WTC11 (cell line): ENCODE measurements around the gene MARK3. TPM values are rescaled to one million over a fixed set of nuclear protein-coding genes. Genes with fewer than 3 reads are reported as not detected.

Source experiments
- ATAC-seq: fragments of 200-7000 bp; cut with Tn5 transposase; 2 replicates; pipeline ENCODE4 v1.10.0; 2021; ENCODE audit warnings: mild to moderate bottlenecking, moderate library complexity
- CTCF ChIA-PET: fragments of 300-600 bp; sonication (Branson Sonifier 250); formaldehyde crosslinking; loops from one replicate; lab custom pipeline; 2021; ENCODE audit warnings: antibody characterized with exemption; lab: Charles Lee
- POLR2A ChIA-PET: fragments of 350-600 bp; sonication (Branson Sonifier 250); formaldehyde crosslinking; loops from one replicate; lab custom pipeline; 2021; ENCODE audit warnings: antibody characterized with exemption; lab: Charles Lee
- DNase-seq: peaks from one replicate; pipeline ENCODE4 v3.0.0; 2021; ENCODE audit warnings: low spot score
- H3K27ac Mint-ChIP-seq: 2 replicates; pipeline ENCODE4 v1.8.0; 2021; ENCODE audit warnings: mixed read lengths
- H3K27me3 Mint-ChIP-seq: 2 replicates; pipeline ENCODE4 v1.8.0; 2021; ENCODE audit warnings: low read depth, mild to moderate bottlenecking, moderate library complexity, mixed read lengths
- H3K36me3 Mint-ChIP-seq: 2 replicates; pipeline ENCODE4 v1.8.0; 2021; ENCODE audit warnings: mixed read lengths
- H3K4me1 Mint-ChIP-seq: 2 replicates; pipeline ENCODE4 v1.8.0; 2022; ENCODE audit warnings: mixed read lengths
- H3K4me3 Mint-ChIP-seq: 2 replicates; pipeline ENCODE4 v1.8.0; 2021; ENCODE audit warnings: mild to moderate bottlenecking, moderate library complexity, mixed read lengths
- H3K9me3 Mint-ChIP-seq: 2 replicates; pipeline ENCODE4 v1.8.0; 2021; ENCODE audit warnings: mixed read lengths
- ARID4B ChIP-seq: sonication (generic); formaldehyde crosslinking; IDR thresholded peaks from 2 replicates; pipeline ENCODE4 v1.8.0; 2023; ENCODE audit warnings: missing genetic modification reagents, mild to moderate bottlenecking, borderline replicate concordance
- ATF6 ChIP-seq: sonication (generic); formaldehyde crosslinking; IDR thresholded peaks from 2 replicates; pipeline ENCODE4 v1.8.1; 2023; ENCODE audit warnings: mild to moderate bottlenecking, missing genetic modification reagents
- CREB1 ChIP-seq: sonication (generic); formaldehyde crosslinking; IDR thresholded peaks from 2 replicates; pipeline ENCODE4 v1.8.0; 2023; ENCODE audit warnings: mild to moderate bottlenecking, missing genetic modification reagents
- E2F1 ChIP-seq: sonication (generic); formaldehyde crosslinking; IDR thresholded peaks from 2 replicates; pipeline ENCODE4 v1.8.0; 2022; ENCODE audit warnings: mild to moderate bottlenecking, missing genetic modification reagents
- EMX1 ChIP-seq: fragments of 250-450 bp; sonication (Bioruptor Pico); IDR thresholded peaks from 2 replicates; pipeline ENCODE4 v1.8.0; 2021; ENCODE audit warnings: mild to moderate bottlenecking
- FOXP4 ChIP-seq: sonication (generic); formaldehyde crosslinking; IDR thresholded peaks from 2 replicates; pipeline ENCODE4 v1.8.0; 2022; ENCODE audit warnings: mild to moderate bottlenecking, missing genetic modification reagents
- IRF1 ChIP-seq: sonication (generic); formaldehyde crosslinking; IDR thresholded peaks from 2 replicates; pipeline ENCODE4 v1.8.0; 2023; ENCODE audit warnings: missing genetic modification reagents
- JAZF1 ChIP-seq: fragments of 250-450 bp; sonication (Bioruptor Pico); IDR thresholded peaks from 2 replicates; pipeline ENCODE4 v1.9.0; 2021; ENCODE audit warnings: moderate library complexity, mild to moderate bottlenecking, inconsistent platforms
- PRRX2 ChIP-seq: fragments of 250-450 bp; sonication (Bioruptor Pico); IDR thresholded peaks from 2 replicates; pipeline ENCODE4 v1.8.0; 2021; ENCODE audit warnings: mild to moderate bottlenecking
- USF2 ChIP-seq: sonication (generic); formaldehyde crosslinking; IDR thresholded peaks from 2 replicates; pipeline ENCODE4 v1.8.1; 2023; ENCODE audit warnings: mild to moderate bottlenecking, missing genetic modification reagents, moderate library complexity
- ZBTB43 ChIP-seq: sonication (generic); formaldehyde crosslinking; IDR thresholded peaks from 2 replicates; pipeline ENCODE4 v1.8.1; 2023; ENCODE audit warnings: mild to moderate bottlenecking, missing genetic modification reagents
- ZNF121 ChIP-seq: sonication (generic); formaldehyde crosslinking; IDR thresholded peaks from 2 replicates; pipeline ENCODE4 v1.8.0; 2023; ENCODE audit warnings: missing genetic modification reagents
- ZNF263 ChIP-seq: sonication (generic); formaldehyde crosslinking; IDR thresholded peaks from 2 replicates; pipeline ENCODE4 v1.8.1; 2022; ENCODE audit warnings: low read depth, mild to moderate bottlenecking, moderate library complexity, missing genetic modification reagents
- total RNA-seq: library from RNA; stranded (reverse); gene quantifications from 3 replicates; pipeline ENCODE4 v1.2.3, GENCODE V29; 2021

MARK3 gene
- total RNA-seq, 1 experiment from 2014 or later = 93.7 TPM

GRCh38 chr14:103402695-103403094 is 17.5 kb downstream of the MARK3 start:
- Mint-ChIP-seq H3K9me3 (peaks cover 6% of the 10 kb centered on the region; the same call in 1 of the 2 replicates), H3K4me3 (no peak overlapping the region), H3K27ac (peak overlapping the region; percentile 33; the same call in 1 of the 2 replicates), H3K4me1 (peaks cover 47% of the 10 kb centered on the region), H3K27me3 (no peaks in the 10 kb centered on the region), H3K36me3 (peaks cover 9% of the 10 kb centered on the region)
- peak; percentile 50 for ATAC-seq
- CTCF ChIA-PET = interaction anchor here (1.3 to 1.4 kb wide), 2 partner anchors 12 to 116 kb away, joined by 3 to 6 read pairs; no protein-coding TSS in a partner anchor
- POLR2A ChIA-PET = no interaction called here
- TF ChIP-seq USF2 (CRISPR knock-in tag) (no peak), EMX1 (CRISPR knock-in tag) (no peak), ATF6 (CRISPR knock-in tag) (no peak), JAZF1 (CRISPR knock-in tag) (no peak), ARID4B (no peak), ZNF263 (no peak)
- no peak for DNase-seq

- no peak overlapping the region for H3K4me3 Mint-ChIP-seq
- DNase-seq = no peak
These were observed 19.1 kb downstream of the MARK3 start for GRCh38 chr14:103404032-103404918.

More at GRCh38 chr14:103404032-103404918, 19.1 kb downstream of the MARK3 start:
- POLR2A ChIA-PET = no interaction called here
- CTCF ChIA-PET = interaction anchor here (1.1 kb wide), 1 partner anchor 14 kb away, joined by 3 read pairs; no protein-coding TSS in a partner anchor
- Mint-ChIP-seq H3K36me3 (peaks cover 13% of the 10 kb centered on the region), H3K27ac (peak overlapping the region; percentile 20), H3K4me1 (peaks cover 43% of the 10 kb centered on the region), H3K9me3 (no peaks in the 10 kb centered on the region), H3K27me3 (no peaks in the 10 kb centered on the region)
- TF ChIP-seq ZNF121 (CRISPR knock-in tag) = no peak
- no peak for TF ChIP-seq E2F1
- no peak for TF ChIP-seq IRF1 (CRISPR knock-in tag)
- no peak for TF ChIP-seq FOXP4
- TF ChIP-seq ZBTB43 (CRISPR knock-in tag) = no peak
- no peak for TF ChIP-seq PRRX2 (CRISPR knock-in tag)
- TF ChIP-seq CREB1 (CRISPR knock-in tag) = no peak
- no peak for ATAC-seq
